HL-60/S4 treated with retinoic acid at 250 ng/mL for 4 days and 3 days (cell line): ENCODE results near the gene RBP4.

Experiments
- in situ Hi-C: fragments of 300-500 bp; cut with MboI; formaldehyde crosslinking; loops from 2 replicates; pipeline ENCODE4 v1.7.0; 2022; ENCODE audit warnings: low sequenced_read_pairs

RBP4 gene

DNA sequence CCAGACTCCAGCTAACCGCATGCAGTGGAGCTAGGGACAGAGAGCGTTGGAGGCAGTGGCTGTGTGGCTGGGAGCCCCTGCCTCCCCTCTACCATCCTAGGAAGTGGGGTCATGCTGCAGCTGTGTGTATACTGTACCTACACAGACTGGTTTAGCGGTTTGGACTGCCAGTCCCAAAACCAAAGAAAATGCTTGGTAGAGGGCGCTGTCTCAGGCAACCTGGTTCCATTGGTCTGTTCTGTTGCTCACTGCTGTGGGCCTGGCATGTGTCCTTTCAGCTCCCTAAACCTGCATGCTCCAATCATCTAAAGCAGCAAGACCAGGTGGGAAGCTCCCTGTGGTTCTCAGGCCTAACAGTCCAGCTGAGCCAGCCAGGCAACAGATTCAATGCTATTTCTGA lies 4.5 kb downstream of the RBP4 start:
- in situ Hi-C loops: no loop called here

DNA sequence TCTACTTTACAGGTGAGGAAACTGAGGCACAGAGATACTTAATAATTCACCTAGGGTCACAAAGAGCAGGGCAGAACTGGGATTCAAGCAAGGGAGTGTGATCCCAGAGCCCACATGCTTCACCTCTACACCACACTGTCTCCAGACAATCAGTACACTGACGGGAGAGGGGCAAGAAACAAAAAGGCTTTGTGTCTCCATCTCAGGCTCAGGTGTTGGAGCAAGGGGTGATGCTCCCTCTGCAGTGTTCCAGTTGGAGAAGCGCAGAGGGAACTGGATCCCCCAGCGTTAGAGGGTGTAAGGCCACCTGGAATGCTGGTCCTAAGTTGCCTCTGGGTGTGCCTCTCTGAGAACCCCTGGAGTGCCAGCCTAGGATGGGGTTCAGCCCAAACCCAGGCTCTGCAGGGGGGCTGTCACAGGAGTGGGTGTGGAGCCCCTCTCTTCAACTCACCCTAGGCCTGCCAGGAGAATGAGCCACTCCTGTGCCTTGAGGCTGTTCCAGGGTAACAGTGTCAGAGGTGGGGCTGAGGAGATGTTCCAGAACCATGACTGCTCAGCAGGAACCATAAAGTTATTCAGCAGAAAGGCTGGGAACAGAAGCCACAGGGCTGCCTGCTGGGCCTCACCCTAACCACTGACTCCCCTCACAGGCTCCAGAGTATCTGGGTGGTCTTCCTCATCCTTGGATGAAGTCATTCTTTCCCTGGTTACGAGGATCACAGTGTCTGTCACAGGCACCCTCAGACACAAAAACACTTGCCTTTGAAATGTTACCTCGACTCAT lies 5.5 kb downstream of the RBP4 start:
- in situ Hi-C loops: no loop called here

- in situ Hi-C loops: no loop called here
Measured at GRCh38 chr10:93594518-93594917, 6.5 kb downstream of the RBP4 start.

DNA sequence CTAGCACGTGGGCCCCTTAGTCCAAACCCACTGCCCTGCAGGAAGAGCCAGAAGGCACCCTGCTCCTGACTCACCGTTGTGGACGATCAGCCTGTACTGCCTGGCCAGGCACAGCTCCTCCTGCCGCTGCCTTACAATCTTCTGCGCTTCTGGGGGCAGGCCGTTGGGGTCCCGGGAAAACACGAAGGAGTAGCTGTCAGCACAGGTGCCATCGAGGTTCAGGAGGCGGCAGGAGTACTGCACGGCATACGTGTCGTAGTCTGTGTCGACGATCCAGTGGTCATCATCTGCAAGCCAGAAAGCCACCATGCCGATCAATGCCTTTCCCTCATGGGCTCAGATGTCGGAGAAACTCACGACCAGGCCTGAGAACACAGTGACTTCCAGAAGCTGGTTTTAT lies 7.3 kb downstream of the RBP4 start:
- in situ Hi-C loops: no loop called here

DNA sequence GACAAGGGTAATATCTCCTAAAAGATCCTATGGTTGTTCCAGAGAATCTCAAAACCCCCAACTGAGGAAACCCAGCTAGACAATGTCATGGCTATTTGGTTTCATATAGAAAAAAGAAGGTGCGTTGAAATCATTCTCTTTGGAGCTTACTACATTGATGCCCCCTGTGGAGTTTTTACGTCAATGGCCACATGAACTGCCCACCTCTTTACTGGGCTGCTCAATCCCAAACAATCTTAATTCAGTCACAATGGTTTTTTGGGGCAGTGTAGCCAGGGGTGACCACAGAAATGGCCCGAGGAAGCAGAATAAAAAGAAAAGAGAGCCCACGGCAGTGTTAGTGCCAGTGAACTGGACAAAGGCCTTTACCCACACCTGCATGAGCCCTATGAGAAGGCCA lies 7.8 kb downstream of the RBP4 start:
- in situ Hi-C loops: no loop called here

GRCh38 chr10:93591065-93591808 lies 9.8 kb downstream of the RBP4 start:
- in situ Hi-C loops: no loop called here

- in situ Hi-C loops: no loop called here
Measured at GRCh38 chr10:93590638-93591037, 10.4 kb downstream of the RBP4 start.

GRCh38 chr10:93589648-93590562 lies 11.1 kb downstream of the RBP4 start:
- in situ Hi-C loops: no loop called here

GRCh38 chr10:93584445-93584844 lies 16.6 kb downstream of the RBP4 start:
- in situ Hi-C loops: no loop called here

- in situ Hi-C loops: no loop called here
Measured at GRCh38 chr10:93580828-93581227, 20.2 kb downstream of the RBP4 start.

GRCh38 chr10:93579985-93580711 lies 20.9 kb downstream of the RBP4 start:
- in situ Hi-C loops: no loop called here

GRCh38 chr10:93579089-93579488 lies 21.9 kb downstream of the RBP4 start:
- in situ Hi-C loops: no loop called here

DNA sequence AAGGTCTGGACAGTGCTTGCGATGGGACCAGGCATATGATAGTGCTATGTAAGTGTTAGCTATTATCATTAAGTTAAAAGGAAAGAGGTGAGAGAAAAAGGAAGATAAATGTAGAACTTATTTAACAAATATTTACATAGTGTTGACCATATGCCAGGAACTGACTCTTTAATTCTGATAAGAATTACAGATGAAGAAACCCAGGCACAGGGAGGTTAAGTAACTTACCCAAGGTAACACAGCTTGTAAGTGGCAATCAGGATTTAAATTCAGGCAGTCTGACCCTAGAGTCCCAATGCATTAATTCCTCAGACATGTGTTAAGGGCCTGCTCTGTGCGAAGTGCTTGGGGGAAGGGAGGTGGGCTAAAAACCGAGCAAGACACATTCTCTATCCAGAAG lies 23.5 kb downstream of the RBP4 start:
- in situ Hi-C loops: no loop called here

DNA sequence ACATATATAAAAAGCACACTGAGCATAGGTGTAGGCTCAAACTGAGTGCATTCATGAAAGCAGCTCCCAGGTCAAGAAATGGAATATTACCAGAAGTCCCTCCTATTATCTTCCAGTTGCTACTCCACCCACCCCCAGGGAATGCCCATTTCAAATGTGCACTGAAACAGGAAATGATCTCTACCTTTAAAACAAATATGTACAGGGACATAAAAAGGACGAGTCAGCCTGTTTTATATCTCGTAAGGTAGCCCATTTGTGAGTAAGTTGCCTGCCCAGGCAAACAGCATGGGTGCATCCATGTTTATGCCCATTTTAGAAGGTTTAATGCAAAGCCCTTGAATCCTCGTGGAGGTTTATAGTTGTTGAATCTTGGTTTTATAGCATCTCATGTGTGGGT lies 24.1 kb downstream of the RBP4 start:
- in situ Hi-C loops: no loop called here

DNA sequence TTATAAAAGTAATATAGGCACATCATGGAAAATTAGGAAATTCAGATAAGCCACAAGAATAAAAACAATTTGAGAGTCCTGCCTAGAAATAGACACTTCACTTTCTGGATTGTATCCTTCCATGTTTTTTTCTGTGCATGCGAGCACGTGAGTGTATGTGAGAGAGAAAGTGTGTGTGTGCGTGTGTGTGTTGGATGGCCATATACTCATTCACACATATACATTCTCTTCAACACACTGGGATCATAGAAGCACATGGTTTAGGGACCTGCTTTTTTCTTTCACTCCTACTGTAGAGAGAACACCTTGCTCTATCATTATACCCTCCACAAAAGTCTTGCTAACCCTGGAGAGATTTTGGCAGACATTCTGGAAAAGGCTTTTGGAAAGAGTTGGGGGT lies 27.1 kb downstream of the RBP4 start:
- in situ Hi-C loops: no loop called here

DNA sequence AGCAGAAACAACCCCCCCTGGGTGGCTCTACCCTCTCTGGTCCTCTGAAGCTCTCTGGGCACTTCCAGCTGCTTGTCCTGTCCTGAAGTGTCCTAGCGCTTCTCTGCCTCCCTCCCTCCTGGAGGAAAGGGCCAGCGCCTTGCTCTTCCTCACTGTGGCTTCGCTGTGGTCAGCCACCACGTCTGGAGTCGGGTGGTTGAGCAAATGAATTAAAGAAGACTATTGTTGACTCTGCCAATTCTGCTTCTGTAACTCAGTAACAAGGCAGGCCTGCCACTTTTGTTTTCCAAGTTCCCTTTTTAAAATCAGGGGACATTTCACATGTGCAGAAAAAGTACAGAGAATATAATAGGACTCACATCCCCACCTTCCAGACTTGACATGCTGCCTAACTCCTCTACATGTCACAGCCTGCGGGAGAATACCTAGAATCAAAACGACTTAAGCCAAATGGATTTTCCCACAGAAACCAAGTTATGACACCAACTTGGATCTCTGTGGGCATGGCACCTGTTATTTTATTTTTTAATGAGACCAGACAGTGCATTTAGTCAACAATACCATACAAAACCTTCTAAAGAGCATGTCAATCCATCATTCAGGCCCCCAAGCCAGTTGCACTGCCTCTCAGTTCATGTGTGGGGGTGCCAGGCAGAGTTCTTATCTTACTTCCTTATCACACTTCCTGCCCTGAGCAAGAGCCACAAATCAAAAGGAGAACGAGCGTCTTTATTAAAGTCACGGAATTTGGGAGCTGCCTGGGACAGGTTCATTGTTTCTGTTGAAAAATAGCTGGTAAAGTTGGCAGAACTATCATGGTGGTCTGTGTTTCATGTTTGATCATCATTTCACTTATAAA lies 27.8 kb downstream of the RBP4 start:
- in situ Hi-C loops: no loop called here

GRCh38 chr10:93572606-93573005 lies 28.4 kb downstream of the RBP4 start:
- in situ Hi-C loops: no loop called here

DNA sequence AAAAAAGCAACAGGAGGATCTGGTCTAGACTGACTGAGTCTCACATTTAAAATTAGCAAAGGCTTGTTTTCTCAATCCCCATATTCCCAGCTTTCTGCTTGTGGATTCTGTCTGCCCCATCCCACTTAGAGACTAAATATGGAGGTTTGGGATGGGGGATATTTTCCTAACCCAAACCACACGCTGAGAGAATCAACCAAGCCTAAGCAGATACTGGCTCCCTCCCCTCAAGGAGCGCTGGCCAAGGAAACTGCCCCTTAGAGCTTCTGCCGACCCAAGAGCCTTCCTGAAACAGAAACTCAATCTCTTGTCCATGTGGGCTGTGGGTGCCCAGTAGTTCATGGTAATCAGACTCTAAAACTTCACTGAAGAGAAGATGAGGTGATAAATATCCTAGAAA lies 30.7 kb downstream of the RBP4 start:
- in situ Hi-C loops: no loop called here

DNA sequence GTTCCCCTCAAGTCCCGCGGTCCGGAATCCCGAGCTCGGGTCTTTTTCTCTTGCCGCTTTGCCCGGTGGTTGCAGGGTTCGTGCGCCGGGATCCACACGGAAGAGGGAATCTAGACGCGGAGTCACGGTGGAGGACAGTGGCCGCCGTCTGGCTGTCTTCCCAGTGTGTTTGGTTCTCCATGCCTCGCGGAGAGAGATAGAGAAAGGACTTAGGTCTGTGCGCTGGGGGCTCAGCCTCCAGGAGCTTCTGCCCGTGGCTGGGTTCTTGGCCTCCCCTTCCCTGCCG lies 33.0 kb downstream of the RBP4 start:
- in situ Hi-C loops: no loop called here
